ENCODE measurements around the gene CD53. TPM values are rescaled to one million over a fixed set of nuclear protein-coding genes. Genes with fewer than 3 reads are reported as not detected.

CD53 gene
- total and polyA plus RNA-seq, 9 of the 15 experiments (the other 6 are each of a cell fraction or from before 2014, with no cell fraction given), result 63.5 to 220 (median 131) TPM

DNA sequence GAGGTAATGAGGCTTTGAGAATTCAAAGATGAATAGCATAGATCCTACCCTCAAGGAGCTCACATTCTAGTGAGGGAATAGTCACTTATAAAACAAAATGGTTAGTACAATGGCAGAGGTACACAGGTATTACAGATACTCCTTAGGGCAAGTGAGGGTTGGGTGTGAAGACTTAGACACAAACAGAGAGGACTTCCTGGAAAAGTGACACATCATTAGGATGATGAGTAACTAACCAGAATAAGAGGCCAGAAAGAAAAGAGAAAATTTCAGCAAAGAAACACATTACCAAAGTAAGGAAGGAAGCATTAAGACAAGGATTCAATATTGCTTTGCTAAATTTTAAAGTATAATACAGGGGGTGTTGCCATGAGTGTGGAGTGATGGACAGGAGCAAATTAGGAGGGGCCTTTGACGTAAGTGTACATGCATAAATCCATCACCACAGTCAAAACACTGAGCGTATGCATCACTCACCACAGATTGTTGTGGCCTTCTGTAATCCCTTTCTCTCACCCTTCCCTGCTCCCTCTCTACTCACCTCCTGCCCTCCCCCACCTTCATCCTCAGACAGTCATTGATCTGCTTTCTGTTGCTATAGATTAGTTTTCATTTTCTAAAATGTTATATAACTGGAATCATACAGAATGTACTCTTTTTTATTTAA lies 7.9 kb downstream of the CD53 start (continued):
- no peak for TF ChIP-seq POLR2G (IDR thresholded peaks at IDR 0.05; ENCODE audit: low read depth, low read length)
- TF ChIP-seq HMG20A (CRISPR knock-in tag; conservative IDR thresholded peaks at IDR 0.05), result no peak
- TF ChIP-seq MAFK (IDR thresholded peaks at IDR 0.05; ENCODE audit: low read length), result no peak
- TF ChIP-seq, protein P1, sequence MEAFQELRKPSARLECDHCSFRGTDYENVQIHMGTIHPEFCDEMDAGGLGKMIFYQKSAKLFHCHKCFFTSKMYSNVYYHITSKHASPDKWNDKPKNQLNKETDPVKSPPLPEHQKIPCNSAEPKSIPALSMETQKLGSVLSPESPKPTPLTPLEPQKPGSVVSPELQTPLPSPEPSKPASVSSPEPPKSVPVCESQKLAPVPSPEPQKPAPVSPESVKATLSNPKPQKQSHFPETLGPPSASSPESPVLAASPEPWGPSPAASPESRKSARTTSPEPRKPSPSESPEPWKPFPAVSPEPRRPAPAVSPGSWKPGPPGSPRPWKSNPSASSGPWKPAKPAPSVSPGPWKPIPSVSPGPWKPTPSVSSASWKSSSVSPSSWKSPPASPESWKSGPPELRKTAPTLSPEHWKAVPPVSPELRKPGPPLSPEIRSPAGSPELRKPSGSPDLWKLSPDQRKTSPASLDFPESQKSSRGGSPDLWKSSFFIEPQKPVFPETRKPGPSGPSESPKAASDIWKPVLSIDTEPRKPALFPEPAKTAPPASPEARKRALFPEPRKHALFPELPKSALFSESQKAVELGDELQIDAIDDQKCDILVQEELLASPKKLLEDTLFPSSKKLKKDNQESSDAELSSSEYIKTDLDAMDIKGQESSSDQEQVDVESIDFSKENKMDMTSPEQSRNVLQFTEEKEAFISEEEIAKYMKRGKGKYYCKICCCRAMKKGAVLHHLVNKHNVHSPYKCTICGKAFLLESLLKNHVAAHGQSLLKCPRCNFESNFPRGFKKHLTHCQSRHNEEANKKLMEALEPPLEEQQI (IDR thresholded peaks at IDR 0.05), result peak; percentile 97
- no peak for TF ChIP-seq TARDBP (IDR thresholded peaks at IDR 0.05)
- TF ChIP-seq, protein P2, sequence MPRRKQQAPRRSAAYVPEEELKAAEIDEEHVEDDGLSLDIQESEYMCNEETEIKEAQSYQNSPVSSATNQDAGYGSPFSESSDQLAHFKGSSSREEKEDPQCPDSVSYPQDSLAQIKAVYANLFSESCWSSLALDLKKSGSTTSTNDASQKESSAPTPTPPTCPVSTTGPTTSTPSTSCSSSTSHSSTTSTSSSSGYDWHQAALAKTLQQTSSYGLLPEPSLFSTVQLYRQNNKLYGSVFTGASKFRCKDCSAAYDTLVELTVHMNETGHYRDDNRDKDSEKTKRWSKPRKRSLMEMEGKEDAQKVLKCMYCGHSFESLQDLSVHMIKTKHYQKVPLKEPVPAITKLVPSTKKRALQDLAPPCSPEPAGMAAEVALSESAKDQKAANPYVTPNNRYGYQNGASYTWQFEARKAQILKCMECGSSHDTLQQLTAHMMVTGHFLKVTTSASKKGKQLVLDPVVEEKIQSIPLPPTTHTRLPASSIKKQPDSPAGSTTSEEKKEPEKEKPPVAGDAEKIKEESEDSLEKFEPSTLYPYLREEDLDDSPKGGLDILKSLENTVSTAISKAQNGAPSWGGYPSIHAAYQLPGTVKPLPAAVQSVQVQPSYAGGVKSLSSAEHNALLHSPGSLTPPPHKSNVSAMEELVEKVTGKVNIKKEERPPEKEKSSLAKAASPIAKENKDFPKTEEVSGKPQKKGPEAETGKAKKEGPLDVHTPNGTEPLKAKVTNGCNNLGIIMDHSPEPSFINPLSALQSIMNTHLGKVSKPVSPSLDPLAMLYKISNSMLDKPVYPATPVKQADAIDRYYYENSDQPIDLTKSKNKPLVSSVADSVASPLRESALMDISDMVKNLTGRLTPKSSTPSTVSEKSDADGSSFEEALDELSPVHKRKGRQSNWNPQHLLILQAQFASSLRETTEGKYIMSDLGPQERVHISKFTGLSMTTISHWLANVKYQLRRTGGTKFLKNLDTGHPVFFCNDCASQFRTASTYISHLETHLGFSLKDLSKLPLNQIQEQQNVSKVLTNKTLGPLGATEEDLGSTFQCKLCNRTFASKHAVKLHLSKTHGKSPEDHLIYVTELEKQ (CRISPR knock-in tag; IDR thresholded peaks at IDR 0.05), result no peak
- no peak for TF ChIP-seq ZNF518B (CRISPR knock-in tag; IDR thresholded peaks at IDR 0.05)
- peak; percentile 93 for TF ChIP-seq FOSL1 (tag; conservative IDR thresholded peaks at IDR 0.05)
- no peak for TF ChIP-seq RBM25 (IDR thresholded peaks at IDR 0.05; ENCODE audit: low read depth, low read length, severe bottlenecking)
- no peak for TF ChIP-seq SMAD1 (IDR thresholded peaks at IDR 0.05; ENCODE audit: low read depth, low read length, partially characterized antibody)
- TF ChIP-seq ARID3A (IDR thresholded peaks at IDR 0.05; ENCODE audit: borderline replicate concordance, low read depth, low read length), result peak; percentile 20; the same call in 1 of the 2 replicates
- TF ChIP-seq BRF2 (IDR thresholded peaks at IDR 0.05; ENCODE audit: borderline replicate concordance, insufficient read depth, insufficient read length), result no peak

All from K562 (cell line).